22Rv1 (cell line): ENCODE measurements around the gene TMEM270.

Experiments
- H3K27ac ChIP-seq: fragments of 450-650 bp; 2 replicates; pipeline ENCODE4 v1.5.1; 2017
- ZFX ChIP-seq: fragments of 450-650 bp; IDR thresholded peaks from 2 replicates; pipeline ENCODE4 v1.6.1; 2017; ENCODE audit warnings: antibody characterized with exemption, borderline replicate concordance
- TF ChIP-seq, protein P1 (sequence below): fragments of 450-650 bp; IDR thresholded peaks from 2 replicates; pipeline ENCODE4 v1.5.1; 2017; ENCODE audit warnings: mild to moderate bottlenecking

TMEM270 gene

DNA sequence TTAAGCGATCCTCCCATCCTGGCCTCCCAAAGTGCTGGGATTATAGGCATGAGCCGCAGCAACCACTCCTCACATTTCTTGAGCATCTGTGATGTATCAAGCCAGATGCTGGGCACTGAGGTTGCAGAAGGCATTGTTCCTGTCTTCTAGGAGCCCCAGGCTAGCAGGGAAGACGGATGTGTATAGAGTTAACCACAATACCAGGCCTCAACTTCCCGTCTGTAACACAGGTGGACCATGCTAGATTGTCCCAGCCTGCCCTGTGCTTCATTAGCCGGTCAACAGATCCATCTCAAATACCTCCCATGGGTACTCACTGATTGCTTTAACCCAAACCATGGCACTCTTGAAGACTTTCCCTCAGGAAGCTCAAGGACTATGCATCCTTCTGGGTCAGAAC lies 32.0 kb upstream of the TMEM270 start:
- H3K27ac ChIP-seq: peak overlapping the region; percentile 100
- TF ChIP-seq, protein P1, sequence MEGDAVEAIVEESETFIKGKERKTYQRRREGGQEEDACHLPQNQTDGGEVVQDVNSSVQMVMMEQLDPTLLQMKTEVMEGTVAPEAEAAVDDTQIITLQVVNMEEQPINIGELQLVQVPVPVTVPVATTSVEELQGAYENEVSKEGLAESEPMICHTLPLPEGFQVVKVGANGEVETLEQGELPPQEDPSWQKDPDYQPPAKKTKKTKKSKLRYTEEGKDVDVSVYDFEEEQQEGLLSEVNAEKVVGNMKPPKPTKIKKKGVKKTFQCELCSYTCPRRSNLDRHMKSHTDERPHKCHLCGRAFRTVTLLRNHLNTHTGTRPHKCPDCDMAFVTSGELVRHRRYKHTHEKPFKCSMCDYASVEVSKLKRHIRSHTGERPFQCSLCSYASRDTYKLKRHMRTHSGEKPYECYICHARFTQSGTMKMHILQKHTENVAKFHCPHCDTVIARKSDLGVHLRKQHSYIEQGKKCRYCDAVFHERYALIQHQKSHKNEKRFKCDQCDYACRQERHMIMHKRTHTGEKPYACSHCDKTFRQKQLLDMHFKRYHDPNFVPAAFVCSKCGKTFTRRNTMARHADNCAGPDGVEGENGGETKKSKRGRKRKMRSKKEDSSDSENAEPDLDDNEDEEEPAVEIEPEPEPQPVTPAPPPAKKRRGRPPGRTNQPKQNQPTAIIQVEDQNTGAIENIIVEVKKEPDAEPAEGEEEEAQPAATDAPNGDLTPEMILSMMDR: no peak
- TF ChIP-seq ZFX: no peak

DNA sequence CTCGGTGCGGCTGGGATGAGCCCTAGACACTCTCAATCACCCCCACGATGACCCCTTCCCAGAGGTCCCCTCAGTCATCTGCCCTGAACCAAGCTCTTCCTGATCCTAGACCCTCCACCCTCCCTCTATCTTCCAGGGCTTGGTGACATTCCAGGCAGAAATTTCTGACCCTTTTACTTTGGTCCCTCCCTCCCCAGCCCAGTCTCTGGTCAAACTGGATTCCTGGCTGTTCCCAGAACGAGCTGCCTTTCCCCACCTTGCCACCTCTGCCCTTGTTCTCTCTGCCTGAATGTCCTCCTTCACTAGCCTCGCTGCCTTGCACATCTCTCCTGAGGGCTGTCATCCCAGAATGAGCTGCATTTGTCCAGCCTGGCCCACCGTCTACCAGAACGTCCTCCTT lies 31.5 kb upstream of the TMEM270 start:
- TF ChIP-seq, protein P1: peak; percentile 11; the same call in 1 of the 2 replicates
- no peak for TF ChIP-seq ZFX
- H3K27ac ChIP-seq: peak overlapping the region; percentile 100

DNA sequence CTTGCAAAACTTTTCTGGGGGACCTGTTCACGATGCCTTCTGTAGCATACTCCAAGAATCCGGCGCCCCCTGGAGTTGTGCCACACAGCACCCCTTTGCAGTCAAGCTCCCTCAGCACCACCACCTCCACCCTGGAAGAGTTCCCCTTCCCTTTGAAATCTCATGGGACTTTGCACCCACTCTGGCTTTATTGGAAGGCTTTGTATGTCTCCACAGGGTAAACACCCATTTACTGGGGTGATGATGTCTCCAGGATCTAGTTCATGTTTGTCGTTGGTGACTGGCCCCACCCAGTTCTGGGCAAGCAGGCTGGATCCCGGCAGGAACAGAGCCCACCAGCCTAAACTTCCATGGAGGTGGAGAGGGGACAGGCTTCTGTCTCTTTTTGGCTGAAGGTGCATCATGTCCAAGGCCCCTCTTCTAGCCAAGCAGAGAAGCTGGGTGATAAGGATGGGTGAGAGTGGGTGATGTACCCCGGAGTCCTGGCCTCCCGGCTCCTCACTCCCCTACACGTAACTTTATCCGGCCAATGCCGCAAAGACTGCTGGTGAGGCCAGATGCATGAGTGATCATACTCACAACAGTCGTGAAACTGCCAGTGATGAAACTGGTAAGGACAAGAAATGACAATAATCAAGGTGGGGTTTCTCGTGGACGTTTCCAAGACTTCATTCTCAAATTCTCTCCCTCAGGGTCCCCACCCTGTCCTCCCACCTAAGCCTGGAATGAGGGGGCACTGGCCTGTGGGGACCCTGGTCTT lies 30.9 kb upstream of the TMEM270 start:
- peak overlapping the region; percentile 100 for H3K27ac ChIP-seq
- TF ChIP-seq, protein P1: peak; percentile 5; the same call in 1 of the 2 replicates
- TF ChIP-seq ZFX: no peak

DNA sequence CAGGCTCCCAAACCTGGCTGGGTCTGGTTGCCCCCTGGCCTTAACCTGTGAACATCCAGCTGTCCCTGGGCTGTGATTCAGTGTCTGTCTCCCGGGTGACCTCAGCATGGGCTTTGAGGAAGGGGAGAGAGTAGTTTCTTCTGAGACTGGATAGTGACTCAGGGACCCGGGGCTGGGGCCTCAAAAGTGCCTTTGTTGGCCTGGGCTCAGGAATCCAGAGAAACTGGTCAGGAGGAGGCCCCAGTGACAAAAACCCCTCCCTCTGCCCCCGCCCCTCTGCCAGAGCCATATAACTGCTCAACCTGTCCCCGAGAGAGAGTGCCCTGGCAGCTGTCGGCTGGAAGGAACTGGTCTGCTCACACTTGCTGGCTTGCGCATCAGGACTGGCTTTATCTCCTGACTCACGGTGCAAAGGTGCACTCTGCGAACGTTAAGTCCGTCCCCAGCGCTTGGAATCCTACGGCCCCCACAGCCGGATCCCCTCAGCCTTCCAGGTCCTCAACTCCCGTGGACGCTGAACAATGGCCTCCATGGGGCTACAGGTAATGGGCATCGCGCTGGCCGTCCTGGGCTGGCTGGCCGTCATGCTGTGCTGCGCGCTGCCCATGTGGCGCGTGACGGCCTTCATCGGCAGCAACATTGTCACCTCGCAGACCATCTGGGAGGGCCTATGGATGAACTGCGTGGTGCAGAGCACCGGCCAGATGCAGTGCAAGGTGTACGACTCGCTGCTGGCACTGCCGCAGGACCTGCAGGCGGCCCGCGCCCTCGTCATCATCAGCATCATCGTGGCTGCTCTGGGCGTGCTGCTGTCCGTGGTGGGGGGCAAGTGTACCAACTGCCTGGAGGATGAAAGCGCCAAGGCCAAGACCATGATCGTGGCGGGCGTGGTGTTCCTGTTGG lies 30.0 kb upstream of the TMEM270 start, which contains the start of gene CLDN4:
Gene CLDN4 (plus strand): TSS at position 316 of the 903 bp plus-strand sequence. CDS start 206 bp downstream, at position 522.
- peak within 1 kb of the TSS; percentile 100 for H3K27ac ChIP-seq
- TF ChIP-seq, protein P1: no peak
- TF ChIP-seq ZFX: no peak

DNA sequence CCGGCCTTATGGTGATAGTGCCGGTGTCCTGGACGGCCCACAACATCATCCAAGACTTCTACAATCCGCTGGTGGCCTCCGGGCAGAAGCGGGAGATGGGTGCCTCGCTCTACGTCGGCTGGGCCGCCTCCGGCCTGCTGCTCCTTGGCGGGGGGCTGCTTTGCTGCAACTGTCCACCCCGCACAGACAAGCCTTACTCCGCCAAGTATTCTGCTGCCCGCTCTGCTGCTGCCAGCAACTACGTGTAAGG lies 29.4 kb upstream of the TMEM270 start:
- H3K27ac ChIP-seq: peak overlapping the region; percentile 100
- no peak for TF ChIP-seq ZFX
- TF ChIP-seq, protein P1: no peak

DNA sequence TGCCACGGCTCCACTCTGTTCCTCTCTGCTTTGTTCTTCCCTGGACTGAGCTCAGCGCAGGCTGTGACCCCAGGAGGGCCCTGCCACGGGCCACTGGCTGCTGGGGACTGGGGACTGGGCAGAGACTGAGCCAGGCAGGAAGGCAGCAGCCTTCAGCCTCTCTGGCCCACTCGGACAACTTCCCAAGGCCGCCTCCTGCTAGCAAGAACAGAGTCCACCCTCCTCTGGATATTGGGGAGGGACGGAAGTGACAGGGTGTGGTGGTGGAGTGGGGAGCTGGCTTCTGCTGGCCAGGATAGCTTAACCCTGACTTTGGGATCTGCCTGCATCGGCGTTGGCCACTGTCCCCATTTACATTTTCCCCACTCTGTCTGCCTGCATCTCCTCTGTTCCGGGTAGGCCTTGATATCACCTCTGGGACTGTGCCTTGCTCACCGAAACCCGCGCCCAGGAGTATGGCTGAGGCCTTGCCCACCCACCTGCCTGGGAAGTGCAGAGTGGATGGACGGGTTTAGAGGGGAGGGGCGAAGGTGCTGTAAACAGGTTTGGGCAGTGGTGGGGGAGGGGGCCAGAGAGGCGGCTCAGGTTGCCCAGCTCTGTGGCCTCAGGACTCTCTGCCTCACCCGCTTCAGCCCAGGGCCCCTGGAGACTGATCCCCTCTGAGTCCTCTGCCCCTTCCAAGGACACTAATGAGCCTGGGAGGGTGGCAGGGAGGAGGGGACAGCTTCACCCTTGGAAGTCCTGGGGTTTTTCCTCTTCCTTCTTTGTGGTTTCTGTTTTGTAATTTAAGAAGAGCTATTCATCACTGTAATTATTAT lies 28.9 kb upstream of the TMEM270 start:
- peak overlapping the region; percentile 100 for H3K27ac ChIP-seq
- TF ChIP-seq, protein P1: no peak
- no peak for TF ChIP-seq ZFX
